GM18867 (cell line): ENCODE data around the gene RNU6-1.
A peak's percentile ranks its signal among the peaks of the same experiment; 100 is the strongest.

Experiments
- ATAC-seq: cut with Tn5 transposase; IDR thresholded peaks from one replicate; pipeline ENCODE4 v1.9.1; 2021; ENCODE audit warnings: mild to moderate bottlenecking, moderate library complexity; ENCODE audit not compliant: unreplicated experiment

The RNU6-1 gene

DNA sequence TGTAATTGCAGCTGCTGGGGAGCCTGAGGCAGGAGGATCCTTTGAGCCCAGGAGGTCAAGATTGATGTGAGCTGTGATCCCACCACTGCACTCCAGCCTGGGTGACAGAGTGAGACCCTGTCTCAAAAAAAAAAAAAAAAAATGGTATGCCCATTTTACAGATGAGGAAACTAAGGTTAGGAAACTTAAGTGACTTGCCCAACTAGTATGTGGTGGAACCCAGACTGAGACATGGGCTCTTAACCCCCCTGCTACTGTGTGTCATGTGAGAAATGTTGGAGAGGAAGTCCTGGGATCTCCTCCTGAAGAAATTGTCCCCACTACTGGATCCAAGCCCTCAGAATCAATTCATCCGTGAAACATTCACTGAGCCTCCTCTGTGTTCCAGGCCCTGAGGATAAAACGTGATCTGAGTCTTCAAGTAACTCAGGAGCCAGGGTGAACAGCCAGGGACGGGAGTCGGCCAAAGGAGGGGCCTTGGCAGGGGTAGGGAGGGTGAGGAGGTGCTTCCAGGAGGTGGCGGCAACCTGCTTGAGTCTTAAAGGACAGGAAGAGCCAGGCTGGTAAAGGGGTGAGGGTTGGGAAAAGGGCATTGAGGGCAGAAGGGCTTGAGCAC is 19.6 kb upstream of the RNU6-1 start:
- no peak for ATAC-seq

GRCh38 chr15:67857220-67857619 is 17.4 kb upstream of the RNU6-1 start:
- ATAC-seq: no peak

- ATAC-seq: no peak
These were observed 16.0 kb upstream of the RNU6-1 start for GRCh38 chr15:67855842-67856241.

DNA sequence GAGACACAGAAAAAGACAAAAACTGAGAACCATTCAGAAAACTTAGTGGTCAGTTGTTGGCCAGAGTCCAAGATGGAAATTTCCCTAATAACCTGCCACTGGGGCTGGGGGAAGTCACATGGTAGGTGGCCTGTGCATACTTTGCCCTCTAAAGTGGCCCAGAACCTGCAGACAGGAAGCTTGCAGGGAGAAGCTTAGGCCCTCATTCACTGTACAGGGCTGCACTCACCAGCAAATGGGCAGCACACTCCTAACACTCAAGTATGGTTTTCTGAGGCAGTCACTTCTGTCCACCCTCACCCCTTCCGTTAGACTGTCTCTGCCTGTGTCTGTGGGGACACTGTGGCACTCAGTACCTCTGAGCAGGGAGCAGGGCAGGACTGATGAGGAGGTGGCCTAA is 14.5 kb upstream of the RNU6-1 start:
- ATAC-seq: no peak

- no peak for ATAC-seq
These were observed 13.6 kb upstream of the RNU6-1 start for GRCh38 chr15:67853454-67853853.

GRCh38 chr15:67852418-67852817 is 12.6 kb upstream of the RNU6-1 start:
- ATAC-seq: no peak

- no peak for ATAC-seq
These were observed 11.2 kb upstream of the RNU6-1 start for GRCh38 chr15:67850994-67851571.

DNA sequence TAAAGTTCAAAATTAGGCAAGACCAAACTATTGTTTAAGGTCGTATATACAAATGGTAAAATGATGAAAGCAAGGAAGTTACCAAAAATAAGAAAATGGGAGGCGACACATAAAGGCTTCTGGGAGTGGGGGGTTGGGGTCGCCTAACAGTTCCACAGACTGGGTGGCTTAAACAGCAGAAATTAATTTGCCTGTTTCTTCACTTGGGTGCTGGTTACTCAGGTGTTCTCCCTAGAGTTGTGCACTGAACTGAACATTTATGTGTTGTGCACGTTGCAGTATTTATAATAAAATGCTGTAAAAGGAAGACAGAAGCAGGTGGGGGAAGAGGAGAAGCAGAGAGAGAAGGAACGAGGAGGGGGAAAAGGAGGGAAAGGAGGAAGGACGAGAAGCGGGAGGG is 10.5 kb upstream of the RNU6-1 start:
- ATAC-seq: no peak

DNA sequence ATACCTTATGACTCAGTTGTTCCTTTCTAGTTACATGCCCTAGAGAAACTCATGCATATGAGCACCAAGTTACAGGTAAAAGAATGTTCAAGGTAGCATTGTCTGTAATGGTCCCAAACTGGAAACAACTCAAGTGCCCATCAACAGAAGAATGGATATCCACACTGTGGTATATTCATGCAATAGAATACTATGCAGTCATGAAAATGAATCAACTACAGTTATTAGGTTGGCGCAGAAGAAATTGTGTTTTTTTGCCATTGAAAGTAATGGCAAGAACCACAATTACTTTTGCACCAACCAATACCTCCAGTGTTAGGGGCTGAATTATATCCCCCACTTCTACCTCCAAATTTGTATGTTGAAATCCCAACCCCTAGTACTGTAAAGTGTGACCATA is 9.7 kb upstream of the RNU6-1 start:
- no peak for ATAC-seq

- no peak for ATAC-seq
These were observed 6.1 kb upstream of the RNU6-1 start for GRCh38 chr15:67845974-67846373.

GRCh38 chr15:67843571-67844387 is 3.9 kb upstream of the RNU6-1 start:
- ATAC-seq: no peak

DNA sequence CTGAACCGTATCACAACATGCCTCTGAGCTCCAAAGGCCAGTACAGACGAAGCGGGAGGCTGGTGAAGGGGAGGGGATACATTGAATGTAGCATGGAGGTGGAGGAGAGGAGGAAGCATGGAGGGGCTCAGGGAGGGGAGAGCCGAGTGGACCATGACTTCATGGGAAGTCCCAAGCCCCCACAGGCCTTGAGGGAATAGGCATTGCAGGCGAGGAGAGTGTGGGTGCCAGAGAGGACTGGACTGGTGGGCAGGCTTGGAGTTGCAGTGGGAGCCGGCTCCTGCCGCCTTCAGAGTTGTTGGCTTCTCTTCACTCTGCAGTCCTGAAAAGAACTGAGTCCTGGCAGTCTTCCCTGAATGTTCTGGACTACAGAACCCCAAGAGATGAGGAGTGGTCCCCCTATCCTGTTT is 3.3 kb upstream of the RNU6-1 start:
- ATAC-seq: no peak

DNA sequence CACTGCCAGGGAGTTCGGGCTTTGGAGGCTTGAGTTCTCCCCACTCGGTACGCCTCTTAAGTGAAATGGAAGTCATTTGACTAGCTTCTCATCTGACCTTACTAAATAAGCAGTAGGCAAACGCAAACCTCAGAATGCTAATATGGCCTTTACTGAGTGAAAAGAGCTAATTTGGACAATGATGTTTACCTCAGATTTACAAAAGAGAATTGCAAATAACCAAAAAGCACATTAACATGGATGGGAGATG is 1.6 kb upstream of the RNU6-1 start:
- no peak for ATAC-seq

- ATAC-seq: no peak
These were observed 1.1 kb upstream of the RNU6-1 start for GRCh38 chr15:67840749-67841512.

GRCh38 chr15:67839499-67839928 is 331 bp downstream of the RNU6-1 start:
- peak; percentile 12 for ATAC-seq

DNA sequence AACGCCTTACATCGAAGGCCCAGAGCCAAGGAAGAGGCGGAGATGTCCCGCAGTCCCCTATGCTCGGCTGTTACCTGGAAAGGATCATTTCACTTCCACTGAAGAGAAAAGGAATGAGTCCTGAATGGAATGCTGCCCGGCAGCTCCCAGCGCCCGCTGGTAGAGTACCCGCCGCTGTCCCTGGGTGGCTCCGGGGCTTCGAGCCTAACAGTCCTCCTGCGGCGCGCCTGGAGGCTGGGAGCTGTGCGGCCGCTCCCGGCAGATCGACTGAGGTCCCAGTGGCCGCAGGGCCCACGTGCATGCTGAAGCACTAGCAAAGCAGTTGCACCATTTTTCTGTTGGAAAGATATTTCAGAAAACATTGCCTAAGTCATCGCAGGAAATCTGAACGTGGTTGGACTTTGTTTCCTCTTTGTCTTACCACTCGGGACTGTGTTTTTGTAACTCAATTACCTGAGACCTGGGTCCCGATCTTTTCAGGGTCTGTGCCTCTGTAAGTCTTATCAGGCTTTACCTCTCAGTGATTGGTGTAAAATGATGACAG is 984 bp downstream of the RNU6-1 start:
- ATAC-seq: no peak

GRCh38 chr15:67836955-67837354 is 2.9 kb downstream of the RNU6-1 start:
- no peak for ATAC-seq

DNA sequence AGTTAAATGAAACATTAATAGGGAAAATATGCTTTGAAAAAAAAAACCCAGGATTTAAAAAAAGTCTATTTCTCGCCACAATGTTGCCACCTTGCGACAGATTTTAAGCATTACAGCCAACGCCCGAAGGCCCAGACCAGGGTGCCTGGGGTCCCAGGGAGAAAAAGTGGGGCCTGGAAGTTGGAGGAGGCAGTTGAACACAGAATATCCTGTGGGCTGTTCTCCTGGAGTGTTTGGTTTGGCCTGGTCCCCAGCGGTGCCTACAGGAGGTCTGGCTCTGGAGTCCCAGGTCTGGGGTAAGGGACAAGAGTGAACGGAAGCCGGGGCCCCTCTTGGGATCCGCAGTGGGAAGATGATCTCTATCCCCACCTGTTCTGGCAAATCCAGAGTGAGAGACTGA is 3.4 kb downstream of the RNU6-1 start:
- ATAC-seq: no peak

DNA sequence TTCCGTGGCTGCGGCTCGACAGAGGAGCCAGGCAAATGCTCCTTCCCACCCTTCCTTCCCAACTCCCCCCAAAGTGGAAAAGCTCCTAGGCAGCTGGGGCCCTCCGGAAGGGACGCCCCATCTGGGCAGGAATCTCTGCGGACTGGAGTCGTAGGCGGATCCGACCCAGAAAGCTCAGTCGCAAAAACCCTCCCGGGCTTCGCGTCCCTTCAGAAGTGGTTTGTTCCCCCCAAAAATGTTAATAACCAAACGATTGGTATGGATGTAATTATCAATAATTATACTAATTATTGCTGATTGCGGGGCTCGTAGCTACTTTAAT is 3.8 kb downstream of the RNU6-1 start:
- no peak for ATAC-seq

GRCh38 chr15:67835297-67836133 is 4.3 kb downstream of the RNU6-1 start:
- no peak for ATAC-seq
